SIG-M5 (cell line): Measurements from ENCODE around the gene LGR5.
"Not testable (repeated sequence)": the region's sequence is repeated elsewhere in the genome, so short reads cannot be mapped to it uniquely, and the experiment has no call there.

Source experiments
- DNase-seq: peaks from one replicate; lab custom pipeline; 2025; lab: John Stamatoyannopoulos, UW

LGR5 gene

GRCh38 chr12:71552728-71553501 lies 113.3 kb downstream of the LGR5 start:
- no peak for DNase-seq

DNA sequence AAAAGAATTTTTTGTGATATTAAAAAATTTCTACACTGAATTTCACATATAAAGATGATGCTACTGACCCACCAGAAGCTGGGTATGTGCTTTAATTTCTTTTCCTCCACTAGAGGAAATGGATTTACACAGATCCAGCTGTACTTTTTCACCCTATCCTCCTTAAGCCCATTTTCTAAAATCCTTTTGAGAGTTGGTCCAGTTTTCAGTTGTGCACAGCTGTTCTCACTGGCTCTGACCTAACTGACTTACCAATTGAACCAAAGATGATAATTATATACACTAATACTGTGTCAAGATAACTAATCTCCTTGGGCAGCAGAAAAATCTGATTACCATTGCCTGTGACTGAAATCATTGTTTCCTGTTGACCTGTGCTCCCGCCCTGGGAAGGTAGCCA lies 115.6 kb downstream of the LGR5 start:
- no peak for DNase-seq

- not testable (repeated sequence) for DNase-seq
Measured at GRCh38 chr12:71555789-71556188, 116.2 kb downstream of the LGR5 start.

GRCh38 chr12:71556448-71556847 lies 116.8 kb downstream of the LGR5 start:
- DNase-seq = no peak

GRCh38 chr12:71556875-71557274 lies 117.3 kb downstream of the LGR5 start:
- no peak for DNase-seq

GRCh38 chr12:71558445-71558844 lies 118.8 kb downstream of the LGR5 start:
- no peak for DNase-seq

DNA sequence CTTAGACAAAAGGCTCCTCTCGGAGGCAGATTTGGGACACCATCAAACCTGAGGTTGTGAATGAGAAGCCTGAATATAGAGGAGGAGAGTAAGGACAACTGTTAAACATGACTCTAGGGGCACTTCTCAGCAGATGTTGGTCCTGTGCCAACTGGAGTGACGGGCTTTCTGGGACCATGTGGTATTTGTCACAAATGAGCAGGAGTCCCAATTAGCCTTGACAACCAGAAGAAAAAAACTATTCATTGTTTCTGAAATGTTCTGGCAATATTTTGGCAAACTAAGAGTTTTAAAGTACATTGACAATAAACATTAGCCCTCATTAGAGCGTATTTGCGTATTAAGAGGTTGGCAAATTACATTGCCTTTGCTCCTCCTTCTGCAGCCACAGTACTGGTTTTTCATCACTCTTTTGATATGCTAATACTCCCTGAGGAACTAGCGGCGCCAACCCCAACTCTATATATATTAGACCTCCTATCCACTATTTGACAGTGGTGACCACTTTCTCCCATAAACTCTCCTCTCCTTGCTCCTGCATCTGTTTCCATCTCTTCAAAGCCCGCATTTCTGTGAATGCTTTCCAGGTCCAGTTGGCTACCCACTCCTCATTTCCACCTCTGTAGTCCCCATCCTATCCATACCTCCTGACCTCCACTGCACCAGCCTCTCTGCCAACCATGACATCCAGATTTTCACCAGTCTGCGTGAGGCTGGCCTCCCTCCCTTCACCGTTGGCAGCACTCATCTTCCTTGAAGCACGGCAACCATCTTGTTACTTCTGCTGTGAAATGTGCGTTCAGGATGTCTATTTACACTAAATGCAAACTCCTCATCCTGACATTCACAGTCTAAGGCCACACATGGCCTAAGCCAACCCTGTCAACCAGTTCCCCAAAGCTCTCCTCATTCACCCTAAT lies 123.3 kb downstream of the LGR5 start:
- DNase-seq = no peak

DNA sequence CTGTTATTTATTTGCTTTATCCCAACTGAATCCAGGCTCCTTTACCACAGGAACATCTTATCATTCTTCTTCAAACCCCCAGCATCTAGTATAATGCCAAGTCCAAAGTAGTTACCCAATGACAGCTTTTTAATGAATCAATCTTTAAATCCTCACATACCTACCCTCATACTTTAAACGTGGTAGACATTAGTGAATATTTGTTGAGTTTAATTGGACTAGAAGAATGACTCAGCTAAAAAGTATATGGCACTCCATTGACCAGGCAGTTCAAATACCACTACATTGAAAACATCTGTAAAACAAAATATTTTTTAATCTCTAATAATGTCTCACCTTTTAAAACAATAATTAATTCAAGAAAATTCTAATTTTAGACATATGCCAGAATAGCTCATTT lies 125.9 kb downstream of the LGR5 start:
- no peak for DNase-seq

DNA sequence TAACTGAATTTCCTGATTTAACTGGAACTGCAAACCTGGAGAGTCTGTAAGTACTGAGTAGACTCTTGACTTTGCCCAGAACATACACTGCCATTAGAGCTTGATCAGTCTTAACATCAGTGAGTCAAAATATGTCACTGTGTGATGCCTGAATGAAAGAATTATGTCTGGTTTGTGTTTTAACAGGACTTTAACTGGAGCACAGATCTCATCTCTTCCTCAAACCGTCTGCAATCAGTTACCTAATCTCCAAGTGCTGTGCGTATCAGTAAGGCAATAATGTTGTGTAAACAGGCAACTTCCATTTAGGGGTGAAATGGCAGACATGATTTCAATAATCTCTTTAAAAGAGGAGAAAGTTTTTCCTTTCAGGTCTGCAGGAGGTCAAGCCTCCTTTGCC lies 127.1 kb downstream of the LGR5 start:
- no peak for DNase-seq

DNA sequence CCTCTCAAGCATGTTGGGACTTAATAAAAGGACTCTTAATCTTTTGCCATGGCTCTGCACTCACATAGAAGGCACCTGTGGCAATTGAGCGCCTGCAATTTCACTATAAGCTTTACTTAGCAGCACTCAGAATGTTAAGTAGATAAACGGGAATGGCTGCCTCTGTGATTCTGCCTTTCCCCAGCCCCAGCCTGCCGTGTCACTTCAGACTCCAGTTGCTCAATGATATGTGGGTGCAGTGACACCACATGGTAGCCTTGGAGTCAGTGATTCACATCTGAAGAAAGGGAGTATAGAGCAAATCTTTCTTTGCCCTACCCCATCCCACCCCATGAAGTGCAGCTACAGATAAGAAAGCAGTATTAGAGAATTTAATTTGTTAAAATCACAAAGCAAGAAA lies 127.9 kb downstream of the LGR5 start:
- DNase-seq = no peak

DNA sequence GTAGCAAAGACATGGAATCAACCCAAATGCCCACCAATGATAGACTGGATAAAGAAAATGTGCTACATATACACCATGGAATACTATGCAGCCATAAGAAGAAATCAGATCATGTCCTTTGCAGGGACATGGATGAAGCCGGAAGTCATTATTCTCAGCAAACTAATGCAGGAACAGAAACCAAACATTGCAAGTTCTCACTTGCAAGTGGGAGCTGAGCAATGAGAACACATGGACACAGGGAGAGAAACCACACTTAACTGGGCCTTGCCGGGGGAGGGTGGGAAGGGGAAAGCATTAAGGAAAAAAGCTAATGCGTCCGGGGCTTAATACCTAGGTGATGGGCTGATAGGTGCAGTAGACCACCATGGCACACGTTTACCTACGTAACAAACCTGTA lies 130.3 kb downstream of the LGR5 start:
- DNase-seq = not testable (repeated sequence)

DNA sequence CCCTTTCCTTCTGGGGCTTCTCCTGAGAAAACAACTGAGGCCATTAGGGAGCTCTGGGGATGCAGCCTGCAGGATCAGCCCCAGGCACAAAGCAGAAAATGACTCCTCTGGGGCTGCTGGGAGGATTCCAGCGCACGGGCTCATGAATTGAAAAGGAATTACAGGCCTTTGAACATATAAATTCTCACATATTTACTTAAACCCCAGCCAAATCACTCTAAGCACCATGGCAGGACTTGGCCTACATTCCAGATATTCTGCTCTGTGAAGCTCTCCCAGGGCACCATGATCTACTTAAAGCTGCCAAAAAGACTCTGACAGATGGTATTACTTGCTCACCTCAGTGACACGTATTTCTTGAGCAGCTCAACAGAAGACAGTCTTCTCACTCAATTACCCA lies 136.9 kb downstream of the LGR5 start:
- no peak for DNase-seq

GRCh38 chr12:71578694-71579258 lies 139.2 kb downstream of the LGR5 start:
- no peak for DNase-seq

DNA sequence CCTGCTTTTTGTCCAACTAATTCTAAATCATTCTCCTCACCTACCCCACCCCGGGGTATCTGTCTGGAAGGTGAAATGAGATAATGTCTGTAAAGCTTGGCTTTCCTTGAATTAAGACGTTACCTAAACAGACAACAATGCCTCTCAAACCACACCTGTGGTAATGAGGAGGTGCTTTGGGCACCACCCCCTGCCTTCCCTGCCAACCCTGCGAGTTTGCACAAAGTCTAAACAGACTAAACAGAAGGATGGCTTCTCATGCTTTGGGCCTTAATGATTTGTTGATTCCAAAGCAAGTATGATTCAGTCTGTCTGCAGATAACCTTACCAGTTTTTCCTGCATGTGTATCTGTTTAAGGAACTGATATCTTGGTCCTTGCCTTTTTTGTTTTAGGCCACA lies 141.6 kb downstream of the LGR5 start:
- no peak for DNase-seq

DNA sequence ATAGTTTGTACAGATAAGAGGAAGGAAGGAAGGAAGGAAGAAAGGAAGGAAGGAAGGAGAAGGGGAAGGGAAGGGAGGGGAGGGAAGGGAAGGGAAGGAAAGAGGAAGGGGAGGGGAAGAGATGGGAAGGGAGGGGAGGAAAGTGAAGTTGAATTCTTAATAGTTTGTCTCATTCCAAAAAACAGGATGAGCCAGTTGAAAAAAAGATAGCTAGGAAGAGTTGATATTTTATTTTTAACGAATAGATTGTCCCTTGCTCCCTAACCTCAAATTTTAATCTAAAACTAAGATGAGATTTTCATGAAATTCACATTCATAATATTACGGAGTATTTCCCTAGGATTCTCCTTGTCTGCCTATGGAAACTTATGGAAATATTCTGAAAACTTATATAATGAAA lies 143.3 kb downstream of the LGR5 start:
- no peak for DNase-seq

- no peak for DNase-seq
Measured at GRCh38 chr12:71584356-71584755, 144.8 kb downstream of the LGR5 start.

GRCh38 chr12:71585218-71585617 lies 145.6 kb downstream of the LGR5 start:
- DNase-seq = no peak

- DNase-seq = no peak
Measured at GRCh38 chr12:71587012-71587411, 147.4 kb downstream of the LGR5 start.

DNA sequence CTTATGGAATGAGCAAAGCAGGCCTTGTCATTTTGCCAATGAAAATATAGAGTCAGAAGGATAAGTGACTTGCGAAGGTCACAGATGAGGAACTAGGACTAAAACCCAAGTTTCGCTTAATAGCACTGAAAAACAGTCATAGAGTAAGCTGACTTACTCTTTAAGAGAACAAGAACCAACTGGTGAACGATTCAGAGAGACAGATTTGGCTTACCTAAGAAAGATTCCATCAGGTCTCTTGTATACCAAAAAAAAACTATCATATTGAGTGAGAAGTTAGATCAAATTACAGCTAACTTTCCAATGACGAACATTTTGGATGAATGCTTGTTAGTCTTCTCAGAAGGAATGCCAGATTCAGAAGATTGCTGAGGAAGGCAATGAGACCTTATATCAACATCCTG lies 149.9 kb downstream of the LGR5 start:
- no peak for DNase-seq

DNA sequence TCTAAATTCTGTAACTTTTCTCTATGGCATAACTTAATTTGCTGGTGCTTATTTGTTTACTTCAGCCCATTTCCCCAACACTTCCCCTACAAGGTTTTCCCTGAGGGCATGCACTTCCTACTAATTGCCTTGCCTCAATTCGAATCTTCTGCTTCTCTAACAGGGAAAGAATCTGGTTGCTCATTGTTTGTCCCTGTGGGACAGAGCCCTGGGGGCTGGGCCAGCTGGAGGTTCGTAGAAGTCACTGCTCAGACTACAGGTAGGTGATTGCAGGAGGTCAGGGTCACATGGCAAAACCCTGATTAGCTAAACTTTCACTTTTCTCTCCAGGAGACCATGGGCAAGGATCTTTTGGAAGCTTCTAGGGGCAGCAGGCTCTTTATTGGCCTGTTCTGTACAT lies 152.0 kb downstream of the LGR5 start:
- DNase-seq = no peak

- DNase-seq = no peak
Measured at GRCh38 chr12:71592841-71593240, 153.2 kb downstream of the LGR5 start.

- no peak for DNase-seq
Measured at GRCh38 chr12:71594214-71594948, 154.8 kb downstream of the LGR5 start.
